Chondrocyte (in vitro differentiated cells): ENCODE data around the gene COG5. TPM values are rescaled to one million over a fixed set of nuclear protein-coding genes. Genes with fewer than 3 reads are reported as not detected.

Source experiments
- DNase-seq: peaks from one replicate; pipeline ENCODE4 v3.0.0; 2021; ENCODE audit warnings: mixed read lengths, low spot score
- H3K27ac Mint-ChIP-seq: one replicate; pipeline ENCODE4 v1.8.0; 2021; ENCODE audit warnings: mild to moderate bottlenecking, moderate library complexity, mixed read lengths; ENCODE audit not compliant: unreplicated experiment
- H3K27me3 Mint-ChIP-seq: 2 replicates; pipeline ENCODE4 v1.8.0; 2021; ENCODE audit warnings: low read depth, mixed read lengths
- H3K36me3 Mint-ChIP-seq: 2 replicates; pipeline ENCODE4 v1.8.0; 2021; ENCODE audit warnings: low read depth, mixed read lengths
- H3K4me1 Mint-ChIP-seq: 2 replicates; pipeline ENCODE4 v1.8.0; 2021; ENCODE audit warnings: low read depth, mild to moderate bottlenecking, mixed read lengths
- H3K4me3 Mint-ChIP-seq: one replicate; pipeline ENCODE4 v1.8.0; 2021; ENCODE audit warnings: mild to moderate bottlenecking, moderate library complexity, mixed read lengths; ENCODE audit not compliant: unreplicated experiment
- H3K9me3 Mint-ChIP-seq: 2 replicates; pipeline ENCODE4 v1.8.0; 2021; ENCODE audit warnings: low read depth, mixed read lengths
- CTCF ChIP-seq: fragments of 200-600 bp; sonication (generic); IDR thresholded peaks from 2 replicates; pipeline ENCODE4 v1.5.0; 2021; ENCODE audit warnings: antibody characterized with exemption, mild to moderate bottlenecking, moderate library complexity
- total RNA-seq: library from RNA; stranded (reverse); gene quantifications from 3 replicates; pipeline ENCODE4 v1.2.1, GENCODE V29; 2021

Gene COG5
- total RNA-seq, 1 donor from 2014 or later = 52.8 TPM

GRCh38 chr7:107165341-107165740, 398.4 kb downstream of the COG5 start:
- Mint-ChIP-seq H3K27me3 (no peaks in the 10 kb centered on the region), H3K4me3 (no peak overlapping the region), H3K9me3 (no peaks in the 10 kb centered on the region), H3K36me3 (peaks cover 2% of the 10 kb centered on the region), H3K27ac (no peak overlapping the region), H3K4me1 (peaks cover 17% of the 10 kb centered on the region)
- no peak for TF ChIP-seq CTCF
- no peak for DNase-seq

- Mint-ChIP-seq H3K27me3 (no peaks in the 10 kb centered on the region), H3K27ac (no peak overlapping the region), H3K9me3 (no peaks in the 10 kb centered on the region)
Measured at GRCh38 chr7:107164092-107164491, 399.6 kb downstream of the COG5 start.

GRCh38 chr7:107162475-107162874, 401.2 kb downstream of the COG5 start:
- no peak for TF ChIP-seq CTCF
- H3K27me3 Mint-ChIP-seq = no peaks in the 10 kb centered on the region
- DNase-seq = no peak
- no peak overlapping the region for H3K27ac Mint-ChIP-seq
- no peak overlapping the region for H3K4me3 Mint-ChIP-seq
- H3K4me1 Mint-ChIP-seq = peaks cover 11% of the 10 kb centered on the region
- no peaks in the 10 kb centered on the region for H3K36me3 Mint-ChIP-seq
- H3K9me3 Mint-ChIP-seq = no peaks in the 10 kb centered on the region

More at GRCh38 chr7:107164092-107164491, 399.6 kb downstream of the COG5 start:
- no peak for TF ChIP-seq CTCF
- peaks cover 12% of the 10 kb centered on the region for H3K4me1 Mint-ChIP-seq
- H3K4me3 Mint-ChIP-seq = no peak overlapping the region
- H3K36me3 Mint-ChIP-seq = peaks cover 2% of the 10 kb centered on the region
- no peak for DNase-seq

GRCh38 chr7:107161415-107161814, 402.3 kb downstream of the COG5 start:
- H3K27ac Mint-ChIP-seq = no peak overlapping the region
- no peak for TF ChIP-seq CTCF
- peaks cover 4% of the 10 kb centered on the region for H3K4me1 Mint-ChIP-seq
- DNase-seq = no peak
- no peak overlapping the region for H3K4me3 Mint-ChIP-seq
- H3K27me3 Mint-ChIP-seq = no peaks in the 10 kb centered on the region
- no peaks in the 10 kb centered on the region for H3K36me3 Mint-ChIP-seq
- H3K9me3 Mint-ChIP-seq = no peaks in the 10 kb centered on the region

GRCh38 chr7:107160389-107160788, 403.3 kb downstream of the COG5 start:
- Mint-ChIP-seq H3K4me1 (peaks cover 2% of the 10 kb centered on the region), H3K9me3 (no peaks in the 10 kb centered on the region), H3K4me3 (no peak overlapping the region), H3K27ac (no peak overlapping the region), H3K36me3 (no peaks in the 10 kb centered on the region), H3K27me3 (no peaks in the 10 kb centered on the region)
- DNase-seq = no peak
- TF ChIP-seq CTCF = no peak
